Nephron progenitor cell (in vitro differentiated cells): ENCODE results near the gene STIM2.

Source experiments
- DNase-seq: peaks from one replicate; pipeline ENCODE4 v3.0.0; 2021
- H3K27ac Mint-ChIP-seq: 2 replicates; pipeline ENCODE4 v1.8.0; 2021; ENCODE audit warnings: mild to moderate bottlenecking, moderate library complexity, mixed read lengths
- H3K27me3 Mint-ChIP-seq: 2 replicates; pipeline ENCODE4 v1.8.0; 2021; ENCODE audit warnings: mild to moderate bottlenecking, low read depth, mixed read lengths; ENCODE audit not compliant: poor library complexity
- H3K36me3 Mint-ChIP-seq: 2 replicates; pipeline ENCODE4 v1.8.0; 2021; ENCODE audit warnings: low read depth, mixed read lengths
- H3K4me1 Mint-ChIP-seq: 2 replicates; pipeline ENCODE4 v1.8.0; 2021; ENCODE audit warnings: mixed read lengths
- H3K4me3 Mint-ChIP-seq: 2 replicates; pipeline ENCODE4 v1.8.0; 2021; ENCODE audit warnings: mild to moderate bottlenecking, moderate library complexity, mixed read lengths
- H3K9me3 Mint-ChIP-seq: 2 replicates; pipeline ENCODE4 v1.8.0; 2021; ENCODE audit warnings: mild to moderate bottlenecking, moderate library complexity, mixed read lengths
- TF ChIP-seq, protein P1 (sequence below): fragments of 200-600 bp; sonication (generic); IDR thresholded peaks from 2 replicates; pipeline ENCODE4 v1.5.0; 2021; ENCODE audit warnings: antibody characterized with exemption

STIM2 gene

GRCh38 chr4:26916195-26916594, 55.6 kb downstream of the STIM2 start:
- Mint-ChIP-seq H3K9me3 (no peaks in the 10 kb centered on the region), H3K27me3 (no peaks in the 10 kb centered on the region), H3K4me3 (no peak overlapping the region), H3K4me1 (peaks cover 3% of the 10 kb centered on the region), H3K36me3 (peaks cover 26% of the 10 kb centered on the region), H3K27ac (no peak overlapping the region)
- DNase-seq = no peak
- TF ChIP-seq, protein P1, sequence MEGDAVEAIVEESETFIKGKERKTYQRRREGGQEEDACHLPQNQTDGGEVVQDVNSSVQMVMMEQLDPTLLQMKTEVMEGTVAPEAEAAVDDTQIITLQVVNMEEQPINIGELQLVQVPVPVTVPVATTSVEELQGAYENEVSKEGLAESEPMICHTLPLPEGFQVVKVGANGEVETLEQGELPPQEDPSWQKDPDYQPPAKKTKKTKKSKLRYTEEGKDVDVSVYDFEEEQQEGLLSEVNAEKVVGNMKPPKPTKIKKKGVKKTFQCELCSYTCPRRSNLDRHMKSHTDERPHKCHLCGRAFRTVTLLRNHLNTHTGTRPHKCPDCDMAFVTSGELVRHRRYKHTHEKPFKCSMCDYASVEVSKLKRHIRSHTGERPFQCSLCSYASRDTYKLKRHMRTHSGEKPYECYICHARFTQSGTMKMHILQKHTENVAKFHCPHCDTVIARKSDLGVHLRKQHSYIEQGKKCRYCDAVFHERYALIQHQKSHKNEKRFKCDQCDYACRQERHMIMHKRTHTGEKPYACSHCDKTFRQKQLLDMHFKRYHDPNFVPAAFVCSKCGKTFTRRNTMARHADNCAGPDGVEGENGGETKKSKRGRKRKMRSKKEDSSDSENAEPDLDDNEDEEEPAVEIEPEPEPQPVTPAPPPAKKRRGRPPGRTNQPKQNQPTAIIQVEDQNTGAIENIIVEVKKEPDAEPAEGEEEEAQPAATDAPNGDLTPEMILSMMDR = no peak

DNA sequence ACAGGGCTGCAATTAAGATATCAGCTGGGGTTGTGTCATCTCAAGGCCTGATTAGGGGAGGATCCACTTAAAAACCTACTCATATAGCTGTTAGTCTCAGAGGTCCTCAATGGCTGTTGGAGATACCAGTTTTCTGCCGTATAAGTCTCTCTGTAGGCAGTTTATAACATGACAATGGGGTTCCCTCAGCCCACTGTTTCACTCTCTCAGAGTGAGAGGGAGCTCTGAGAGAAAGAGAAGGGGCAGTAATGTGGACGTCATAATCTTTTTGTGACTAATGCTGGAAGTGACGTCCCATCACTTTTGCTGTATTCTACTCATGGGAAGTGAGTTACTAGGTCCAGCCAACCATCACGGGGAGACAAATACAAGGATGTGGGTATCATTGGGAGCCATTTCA, 70.3 kb downstream of the STIM2 start:
- H3K4me3 Mint-ChIP-seq = no peak overlapping the region
- peaks cover 10% of the 10 kb centered on the region for H3K36me3 Mint-ChIP-seq
- H3K9me3 Mint-ChIP-seq = no peaks in the 10 kb centered on the region
- H3K4me1 Mint-ChIP-seq = no peaks in the 10 kb centered on the region
- H3K27me3 Mint-ChIP-seq = no peaks in the 10 kb centered on the region
- H3K27ac Mint-ChIP-seq = peak overlapping the region; percentile 80
- DNase-seq = no peak
- TF ChIP-seq, protein P1 = no peak

- no peak overlapping the region for H3K4me3 Mint-ChIP-seq
- peaks cover 10% of the 10 kb centered on the region for H3K36me3 Mint-ChIP-seq
- H3K9me3 Mint-ChIP-seq = no peaks in the 10 kb centered on the region
- TF ChIP-seq, protein P1 = no peak
- H3K27ac Mint-ChIP-seq = no peak overlapping the region
- H3K4me1 Mint-ChIP-seq = peaks cover under 1% of the 10 kb centered on the region
- DNase-seq = no peak
- no peaks in the 10 kb centered on the region for H3K27me3 Mint-ChIP-seq
Observed at GRCh38 chr4:26931451-26931850, 70.8 kb downstream of the STIM2 start.

- H3K4me1 Mint-ChIP-seq = peaks cover 4% of the 10 kb centered on the region
- H3K27ac Mint-ChIP-seq = no peak overlapping the region
- peaks cover 10% of the 10 kb centered on the region for H3K36me3 Mint-ChIP-seq
- H3K9me3 Mint-ChIP-seq = no peaks in the 10 kb centered on the region
- H3K4me3 Mint-ChIP-seq = no peak overlapping the region
- no peaks in the 10 kb centered on the region for H3K27me3 Mint-ChIP-seq
- no peak for DNase-seq
- TF ChIP-seq, protein P1 = no peak
Observed at GRCh38 chr4:26931966-26932365, 71.3 kb downstream of the STIM2 start.

DNA sequence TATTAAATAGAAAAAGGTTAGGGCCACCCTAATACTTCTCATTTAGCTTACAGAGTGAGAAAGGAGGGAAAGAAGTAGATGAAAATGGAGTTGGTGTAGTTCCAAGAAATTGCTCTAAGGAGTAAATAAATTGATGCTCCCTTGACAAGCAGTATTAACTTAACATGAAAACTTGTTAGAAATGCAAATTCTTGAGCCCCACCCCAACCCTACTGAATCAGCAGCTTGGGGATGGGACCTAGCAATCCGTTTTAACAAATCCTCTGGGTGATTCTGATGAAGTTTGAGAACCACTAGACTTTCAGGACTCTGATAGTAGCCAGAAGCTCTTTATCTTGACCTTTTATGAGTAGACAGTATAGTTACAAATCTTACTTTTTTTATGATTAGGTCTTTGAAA, 74.8 kb downstream of the STIM2 start:
- TF ChIP-seq, protein P1 = no peak
- Mint-ChIP-seq H3K36me3 (peaks cover 10% of the 10 kb centered on the region), H3K27me3 (no peaks in the 10 kb centered on the region), H3K27ac (no peak overlapping the region), H3K9me3 (no peaks in the 10 kb centered on the region), H3K4me1 (peaks cover 4% of the 10 kb centered on the region), H3K4me3 (no peak overlapping the region)
- DNase-seq = no peak

DNA sequence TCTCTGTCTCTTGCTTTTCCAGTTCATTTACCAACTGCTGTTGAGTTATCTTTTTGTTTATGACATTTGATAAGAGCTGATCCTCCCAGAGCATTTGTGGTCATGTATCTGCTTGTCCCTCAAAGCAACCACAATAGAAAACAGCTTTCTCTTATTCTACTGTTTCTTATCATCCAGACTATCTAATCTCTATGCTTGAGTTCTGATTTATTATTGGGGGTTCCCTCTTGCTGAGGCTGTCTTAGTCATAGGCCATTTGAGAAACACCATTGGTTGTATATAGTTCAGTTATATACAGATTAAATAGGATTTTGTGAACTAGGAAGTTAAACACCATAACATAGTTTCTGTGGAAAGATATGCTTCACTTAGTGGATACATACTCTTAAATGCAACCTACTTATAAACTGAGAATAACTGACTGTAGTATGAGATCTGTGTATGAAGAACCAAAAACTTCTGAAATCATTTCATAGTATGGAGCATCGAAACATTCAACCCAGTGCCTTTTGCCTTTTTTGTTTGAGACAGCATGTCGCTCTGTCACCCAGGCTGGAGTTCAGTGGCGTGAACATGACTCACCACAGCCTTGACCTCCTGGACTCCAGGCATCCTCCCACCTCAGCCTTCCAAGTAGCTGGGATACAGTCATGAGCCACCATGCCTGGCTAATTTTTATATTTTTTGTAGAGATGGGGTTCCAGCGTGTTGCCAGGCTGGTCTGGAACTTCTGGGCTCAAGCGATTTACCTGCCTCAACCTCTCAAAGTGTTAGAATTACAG, 75.8 kb downstream of the STIM2 start:
- Mint-ChIP-seq H3K4me1 (peaks cover 4% of the 10 kb centered on the region), H3K36me3 (peaks cover 10% of the 10 kb centered on the region), H3K4me3 (no peak overlapping the region), H3K9me3 (no peaks in the 10 kb centered on the region), H3K27me3 (no peaks in the 10 kb centered on the region), H3K27ac (no peak overlapping the region)
- TF ChIP-seq, protein P1 = no peak
- DNase-seq = no peak
